ENCODE data around the gene CYP39A1. TPM values are rescaled to one million over a fixed set of nuclear protein-coding genes. Genes with fewer than 3 reads are reported as not detected.
A peak's percentile ranks its signal among the peaks of the same experiment; 100 is the strongest.

The CYP39A1 gene
- total RNA-seq, 2 donors from 2014 or later: 0.68 to 1.1 TPM

DNA sequence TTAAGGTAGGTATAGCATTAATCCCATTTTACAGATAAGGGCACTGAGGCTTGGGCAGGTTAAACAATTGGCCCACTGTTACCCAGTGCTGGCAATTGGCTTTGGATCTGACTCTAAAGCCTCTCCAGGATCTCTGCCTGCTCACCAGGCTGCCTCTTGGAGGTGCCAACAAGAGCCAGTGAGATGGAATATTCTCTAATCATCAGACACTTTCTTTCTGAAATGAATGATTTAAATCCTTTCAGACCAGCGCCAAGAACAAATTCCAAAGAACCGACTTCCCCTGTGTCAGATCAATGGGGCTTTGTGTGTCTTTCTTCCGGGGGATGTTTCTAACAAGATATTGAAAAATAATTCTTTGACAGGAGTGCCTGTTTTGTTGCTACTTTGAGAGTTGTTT lies 23.6 kb downstream of the CYP39A1 start:
- H3K4me1 ChIP-seq (ENCODE audit: control insufficient read depth in 1 of 2, low read depth in 2 of 2): peaks cover 0 to 4% of the 10 kb centered on the region in 2 donors
- DNase-seq (ENCODE audit: low spot score) (no peak), ATAC-seq (ENCODE audit: insufficient number of reproducible peaks, low FRiP score, low read depth) (no peak)
- no peaks in the 10 kb centered on the region for H3K9me3 ChIP-seq
- H3K36me3 ChIP-seq: no peaks in the 10 kb centered on the region
- no peaks in the 10 kb centered on the region for H3K27me3 ChIP-seq (replicated peaks; ENCODE audit: insufficient read depth)
- TF ChIP-seq, protein P1, sequence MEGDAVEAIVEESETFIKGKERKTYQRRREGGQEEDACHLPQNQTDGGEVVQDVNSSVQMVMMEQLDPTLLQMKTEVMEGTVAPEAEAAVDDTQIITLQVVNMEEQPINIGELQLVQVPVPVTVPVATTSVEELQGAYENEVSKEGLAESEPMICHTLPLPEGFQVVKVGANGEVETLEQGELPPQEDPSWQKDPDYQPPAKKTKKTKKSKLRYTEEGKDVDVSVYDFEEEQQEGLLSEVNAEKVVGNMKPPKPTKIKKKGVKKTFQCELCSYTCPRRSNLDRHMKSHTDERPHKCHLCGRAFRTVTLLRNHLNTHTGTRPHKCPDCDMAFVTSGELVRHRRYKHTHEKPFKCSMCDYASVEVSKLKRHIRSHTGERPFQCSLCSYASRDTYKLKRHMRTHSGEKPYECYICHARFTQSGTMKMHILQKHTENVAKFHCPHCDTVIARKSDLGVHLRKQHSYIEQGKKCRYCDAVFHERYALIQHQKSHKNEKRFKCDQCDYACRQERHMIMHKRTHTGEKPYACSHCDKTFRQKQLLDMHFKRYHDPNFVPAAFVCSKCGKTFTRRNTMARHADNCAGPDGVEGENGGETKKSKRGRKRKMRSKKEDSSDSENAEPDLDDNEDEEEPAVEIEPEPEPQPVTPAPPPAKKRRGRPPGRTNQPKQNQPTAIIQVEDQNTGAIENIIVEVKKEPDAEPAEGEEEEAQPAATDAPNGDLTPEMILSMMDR (IDR thresholded peaks at IDR 0.05): no peak
- H3K4me3 ChIP-seq: no peak overlapping the region
- H3K27ac ChIP-seq: no peak overlapping the region

DNA sequence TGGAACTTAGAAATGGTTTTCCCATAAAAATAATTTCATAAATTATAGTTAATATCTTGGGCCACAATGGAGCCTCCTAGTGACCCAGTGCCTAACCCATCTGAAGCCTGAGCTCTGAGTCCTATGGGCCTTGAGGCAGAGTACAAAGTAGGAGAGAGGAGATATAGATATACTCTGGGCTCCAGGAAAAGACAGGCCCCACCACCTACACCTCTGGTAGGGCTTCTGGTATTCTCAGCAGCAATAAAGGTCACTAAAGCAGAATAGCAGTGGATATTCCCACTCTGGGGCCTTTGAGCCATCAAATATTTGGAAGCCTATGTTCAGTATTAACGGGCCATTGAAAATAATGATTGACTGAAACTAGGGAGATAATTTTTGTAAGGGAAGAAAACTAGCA lies 24.1 kb downstream of the CYP39A1 start:
- Histone ChIP-seq H3K9me3 (no peaks in the 10 kb centered on the region), H3K36me3 (no peaks in the 10 kb centered on the region), H3K27me3 (replicated peaks; ENCODE audit: insufficient read depth) (no peaks in the 10 kb centered on the region), H3K4me1 (ENCODE audit: control insufficient read depth in 1 of 2, low read depth in 2 of 2) (peaks cover 0 to 4% of the 10 kb centered on the region in 2 donors), H3K4me3 (no peak overlapping the region), H3K27ac (no peak overlapping the region)
- ATAC-seq (ENCODE audit: insufficient number of reproducible peaks, low FRiP score, low read depth) (no peak), DNase-seq (ENCODE audit: low spot score) (no peak)
- TF ChIP-seq, protein P1 (IDR thresholded peaks at IDR 0.05): no peak

DNA sequence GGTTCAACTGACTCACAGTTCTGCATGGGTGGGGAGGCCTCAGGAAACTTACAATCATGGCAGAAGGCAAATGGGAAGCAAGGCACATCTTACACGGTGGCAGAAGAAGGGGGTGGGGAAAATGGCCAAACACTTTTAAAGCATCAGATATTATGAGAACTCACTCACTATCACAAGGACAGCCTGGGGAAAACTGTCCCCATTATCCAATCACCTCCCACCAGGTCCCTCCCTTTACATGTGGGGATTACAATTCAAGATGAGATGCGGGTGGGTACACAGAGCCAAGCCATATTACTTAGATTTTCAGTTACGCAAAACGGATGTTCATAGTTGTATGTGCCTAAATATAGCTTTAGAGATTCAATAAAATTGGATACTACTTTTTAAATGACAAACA lies 25.6 kb downstream of the CYP39A1 start:
- H3K4me1 ChIP-seq (ENCODE audit: control insufficient read depth in 1 of 2, low read depth in 2 of 2): peaks cover 0 to 4% of the 10 kb centered on the region in 2 donors
- H3K36me3 ChIP-seq: no peaks in the 10 kb centered on the region
- TF ChIP-seq, protein P1 (IDR thresholded peaks at IDR 0.05): no peak
- ATAC-seq (ENCODE audit: insufficient number of reproducible peaks, low FRiP score, low read depth) (no peak), DNase-seq (ENCODE audit: low spot score) (no peak)
- H3K4me3 ChIP-seq: no peak overlapping the region
- no peaks in the 10 kb centered on the region for H3K27me3 ChIP-seq (replicated peaks; ENCODE audit: insufficient read depth)
- no peaks in the 10 kb centered on the region for H3K9me3 ChIP-seq
- no peak overlapping the region for H3K27ac ChIP-seq

DNA sequence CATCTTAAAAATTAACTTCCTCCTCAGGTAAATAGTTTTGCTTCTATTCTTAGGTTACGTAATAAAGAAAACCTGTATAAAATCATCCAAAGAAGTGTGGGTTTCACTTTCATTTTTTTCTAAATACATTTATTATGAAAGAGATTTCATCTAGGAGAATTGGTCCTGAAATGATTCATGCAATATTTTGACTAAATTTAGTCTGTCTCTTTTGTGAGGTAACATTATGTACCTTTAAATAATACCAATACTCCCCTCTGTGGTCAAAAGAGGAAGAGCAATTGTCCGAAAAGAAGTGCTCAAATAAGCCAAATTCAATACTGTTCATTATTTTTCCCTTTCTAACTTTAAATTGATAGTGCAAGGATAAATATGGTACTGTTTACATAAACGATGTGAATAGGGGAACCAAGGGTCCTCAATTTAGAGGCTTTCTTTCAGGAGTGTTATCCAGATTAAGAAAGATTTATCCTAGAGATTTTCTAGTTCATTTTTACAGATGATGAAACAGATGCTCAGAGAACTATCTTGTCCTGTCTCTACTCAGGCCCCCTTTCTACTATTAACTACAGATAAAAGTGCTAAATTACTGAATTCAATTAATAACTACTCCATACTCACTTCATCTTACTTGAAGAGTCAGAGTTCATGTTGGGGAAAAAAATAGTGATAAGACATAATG lies 26.2 kb downstream of the CYP39A1 start:
- DNase-seq (ENCODE audit: low spot score) (no peak), ATAC-seq (ENCODE audit: insufficient number of reproducible peaks, low FRiP score, low read depth) (no peak)
- Histone ChIP-seq H3K9me3 (no peaks in the 10 kb centered on the region), H3K4me3 (peak overlapping the region; percentile 55), H3K27ac (no peak overlapping the region), H3K27me3 (replicated peaks; ENCODE audit: insufficient read depth) (no peaks in the 10 kb centered on the region), H3K36me3 (no peaks in the 10 kb centered on the region), H3K4me1 (ENCODE audit: control insufficient read depth in 1 of 2, low read depth in 2 of 2) (peaks cover 0 to 4% of the 10 kb centered on the region in 2 donors)
- TF ChIP-seq, protein P1 (IDR thresholded peaks at IDR 0.05): peak; percentile 67

DNA sequence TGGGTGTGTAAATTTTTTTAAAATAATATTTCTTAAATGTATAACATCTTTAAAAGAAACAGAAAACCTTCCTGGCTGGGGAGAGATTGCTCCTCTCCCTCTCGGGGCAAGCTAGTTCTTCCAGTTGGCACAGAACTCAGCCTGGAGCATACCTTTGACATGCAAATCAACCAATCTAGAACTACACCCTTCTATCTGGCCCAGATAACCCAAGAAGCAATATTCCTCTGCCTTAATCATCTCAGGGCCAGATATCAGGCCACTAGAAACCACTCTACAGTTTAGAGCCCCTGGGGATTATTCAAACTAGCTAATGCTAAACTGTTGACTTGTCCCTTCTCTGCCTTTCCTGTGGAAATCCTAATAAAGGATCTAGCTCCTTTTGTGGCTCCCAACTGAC lies 33.9 kb downstream of the CYP39A1 start:
- no peak overlapping the region for H3K4me3 ChIP-seq
- no peak for ATAC-seq (ENCODE audit: insufficient number of reproducible peaks, low FRiP score, low read depth)
- no peaks in the 10 kb centered on the region for H3K9me3 ChIP-seq
- DNase-seq (ENCODE audit: low spot score): no peak
- TF ChIP-seq, protein P1 (IDR thresholded peaks at IDR 0.05): no peak
- no peaks in the 10 kb centered on the region for H3K36me3 ChIP-seq
- no peaks in the 10 kb centered on the region for H3K4me1 ChIP-seq (ENCODE audit: control insufficient read depth in 1 of 2, low read depth in 2 of 2)
- no peaks in the 10 kb centered on the region for H3K27me3 ChIP-seq (replicated peaks; ENCODE audit: insufficient read depth)
- no peak overlapping the region for H3K27ac ChIP-seq

Measured in thoracic aorta (tissue), 2 donors.